ENCODE results near the gene ART4.

The ART4 gene

GRCh38 chr12:14776236-14776961 lies 66.9 kb downstream of the ART4 start:
- no peaks in the 10 kb centered on the region for H3K36me3 ChIP-seq (ENCODE audit: insufficient read depth, low read depth, low read length)
- H3K27ac ChIP-seq (ENCODE audit: low read length): no peak overlapping the region
- no peaks in the 10 kb centered on the region for H3K27me3 ChIP-seq (ENCODE audit: insufficient read depth, low read length)
- peak overlapping the region; percentile 8; the same call in 1 of the 2 replicates for H3K4me3 ChIP-seq (ENCODE audit: low read length)
- no peaks in the 10 kb centered on the region for H3K9me3 ChIP-seq (ENCODE audit: insufficient read depth, low read depth, low read length)
- H3K4me1 ChIP-seq (ENCODE audit: insufficient read depth, low read length): peaks cover 20% of the 10 kb centered on the region; the same call in 1 of the 2 replicates
- no peak overlapping the region for H3K9ac ChIP-seq (ENCODE audit: low read depth, low read length)

GRCh38 chr12:14775636-14775980 lies 67.7 kb downstream of the ART4 start:
- H3K27ac ChIP-seq (ENCODE audit: low read length): no peak overlapping the region
- peaks cover 20% of the 10 kb centered on the region; the same call in 1 of the 2 replicates for H3K4me1 ChIP-seq (ENCODE audit: insufficient read depth, low read length)
- peak overlapping the region; percentile 87; the same call in 1 of the 2 replicates for H3K9ac ChIP-seq (ENCODE audit: low read depth, low read length)
- peak overlapping the region; percentile 90 for H3K4me3 ChIP-seq (ENCODE audit: low read length)
- H3K9me3 ChIP-seq (ENCODE audit: insufficient read depth, low read depth, low read length): no peaks in the 10 kb centered on the region
- H3K36me3 ChIP-seq (ENCODE audit: insufficient read depth, low read depth, low read length): no peaks in the 10 kb centered on the region
- H3K27me3 ChIP-seq (ENCODE audit: insufficient read depth, low read length): no peaks in the 10 kb centered on the region
